GM23248 (cell line): Measurements from ENCODE around the gene CNGB1. TPM values are rescaled to one million over a fixed set of nuclear protein-coding genes. Genes with fewer than 3 reads are reported as not detected.
A peak's percentile ranks its signal among the peaks of the same experiment; 100 is the strongest.

Experiments
- DNase-seq: peaks from one replicate; pipeline ENCODE4 v3.0.0-alpha.2; 2015
- H2AFZ ChIP-seq: fragments of 200-600 bp; sonication (generic); 2 replicates; pipeline ENCODE4 v1.6.1; 2016; ENCODE audit warnings: antibody characterized with exemption
- H3F3A ChIP-seq: fragments of 200-600 bp; sonication (generic); 2 replicates; pipeline ENCODE4 v1.6.1; 2016; ENCODE audit warnings: mild to moderate bottlenecking, antibody characterized with exemption, mixed run types; ENCODE audit not compliant: insufficient read depth
- H3K27ac ChIP-seq: fragments of 200-600 bp; sonication (generic); 2 replicates; pipeline ENCODE4 v1.5.1; 2016; ENCODE audit warnings: mild to moderate bottlenecking
- H3K27me3 ChIP-seq: fragments of 200-600 bp; sonication (generic); replicated peaks from 2 replicates; pipeline ENCODE4 v1.6.1; 2016; ENCODE audit warnings: mild to moderate bottlenecking; ENCODE audit not compliant: insufficient read depth
- H3K36me3 ChIP-seq: fragments of 200-600 bp; sonication (generic); 2 replicates; pipeline ENCODE4 v1.6.1; 2016; ENCODE audit warnings: low read depth, mild to moderate bottlenecking
- H3K4me1 ChIP-seq: fragments of 200-600 bp; sonication (generic); 2 replicates; pipeline ENCODE4 v1.6.1; 2016; ENCODE audit warnings: mild to moderate bottlenecking; ENCODE audit not compliant: insufficient read depth
- H3K4me2 ChIP-seq: fragments of 200-600 bp; sonication (generic); one replicate; pipeline ENCODE4 v1.6.1; 2016; ENCODE audit warnings: mild to moderate bottlenecking; ENCODE audit not compliant: unreplicated experiment
- H3K4me3 ChIP-seq: fragments of 200-600 bp; sonication (generic); 2 replicates; pipeline ENCODE4 v1.5.1; 2016; ENCODE audit warnings: mild to moderate bottlenecking
- H3K79me2 ChIP-seq: fragments of 200-600 bp; sonication (generic); 2 replicates; pipeline ENCODE4 v1.6.1; 2016; ENCODE audit warnings: mild to moderate bottlenecking; ENCODE audit not compliant: insufficient read depth
- H3K9ac ChIP-seq: fragments of 200-600 bp; sonication (generic); 2 replicates; pipeline ENCODE4 v1.6.1; 2016; ENCODE audit warnings: mild to moderate bottlenecking
- H3K9me2 ChIP-seq: fragments of 200-600 bp; sonication (generic); 2 replicates; pipeline ENCODE4 v1.6.1; 2016; ENCODE audit warnings: mixed run types, mild to moderate bottlenecking, moderate library complexity; ENCODE audit not compliant: insufficient read depth
- H3K9me3 ChIP-seq: fragments of 200-600 bp; sonication (generic); one replicate; pipeline ENCODE4 v1.6.1; 2017; ENCODE audit warnings: low read depth
- H4K20me1 ChIP-seq: fragments of 200-600 bp; sonication (generic); 2 replicates; pipeline ENCODE4 v1.6.0; 2016; ENCODE audit not compliant: insufficient read depth
- EZH2 ChIP-seq: fragments of 200-600 bp; sonication (generic); IDR thresholded peaks from 2 replicates; pipeline ENCODE4 v1.6.1; 2018; ENCODE audit warnings: antibody characterized with exemption, mild to moderate bottlenecking; ENCODE audit not compliant: insufficient read depth, poor library complexity, severe bottlenecking
- EZH2phosphoT487 ChIP-seq: fragments of 200-600 bp; sonication (generic); IDR thresholded peaks from 2 replicates; pipeline ENCODE4 v1.6.1; 2018; ENCODE audit warnings: antibody characterized with exemption, moderate library complexity, mild to moderate bottlenecking, low read depth; ENCODE audit not compliant: insufficient read depth
- WGBS, 2 experiments: methylation state at CpG; one replicate each; pipeline ENCODE4 v1.1.6; 2015 to 2017; ENCODE audit warnings: low lambda C conversion rate in 2 of 2, low coverage in 1 of 2; ENCODE audit errors: missing lambda C conversion rate in 2 of 2; 5-methylcytosine and 5-hydroxymethylcytosine counted together
- in situ Hi-C: fragments of 300-500 bp; cut with MboI; formaldehyde crosslinking; loops from 2 replicates; pipeline ENCODE4 v1.15.0; 2020
- polyA plus RNA-seq: library from polyadenylated mRNA; unstranded; fragments of >200 nt; fragmentation: Nextera tagmentation; extraction: Ambion mirVana; gene quantifications from 2 replicates; pipeline ENCODE4 v1.2.1, GENCODE V29; 2016
- total RNA-seq: library from RNA; depleted of rRNA; stranded (reverse); fragments of >200 nt; shearing (Covaris generic); gene quantifications from 2 replicates; pipeline ENCODE4 v1.2.3, GENCODE V29; 2014

CNGB1 gene
- total and polyA plus RNA-seq, 2 experiments from 2014 or later = not detected

- Histone ChIP-seq H3K27ac (no peak overlapping the region), H3K4me3 (no peak overlapping the region), H3K27me3 (peaks cover 11% of the 10 kb centered on the region; the same call in 1 of the 2 replicates), H3K79me2 (no peaks in the 10 kb centered on the region), H3K36me3 (no peaks in the 10 kb centered on the region), H3K4me2 (peak overlapping the region; percentile 48), H3K9me2 (no peaks in the 10 kb centered on the region), H3K9ac (no peak overlapping the region), H3K9me3 (no peaks in the 10 kb centered on the region), H3F3A (no peaks in the 10 kb centered on the region), H2AFZ (peak overlapping the region; percentile 50), H4K20me1 (no peaks in the 10 kb centered on the region), H3K4me1 (peaks cover 6% of the 10 kb centered on the region; the same call in 1 of the 2 replicates)
- TF ChIP-seq EZH2phosphoT487 (no peak), EZH2 (no peak)
- DNase-seq = peak; percentile 51
- in situ Hi-C loops = no loop called here
- WGBS, 2 experiments = 19 to 25% methylated on average over 24 to 28 of the region's 28 CpGs
These were observed 64.3 kb downstream of the CNGB1 start for GRCh38 chr16:57906382-57907316.

GRCh38 chr16:57904101-57904500 lies 66.8 kb downstream of the CNGB1 start:
- no peak overlapping the region for H3K4me3 ChIP-seq
- H3F3A ChIP-seq = no peaks in the 10 kb centered on the region
- no peak overlapping the region for H3K4me2 ChIP-seq
- H4K20me1 ChIP-seq = no peaks in the 10 kb centered on the region
- H3K27ac ChIP-seq = no peak overlapping the region
- TF ChIP-seq EZH2 = no peak
- no peak for TF ChIP-seq EZH2phosphoT487
- WGBS, 2 experiments = 42 to 46% methylated on average over 8 of the region's 8 CpGs
- in situ Hi-C loops = loop anchor here (5.0 kb wide), 1 partner anchor 103 kb away; no protein-coding TSS in a partner anchor
- peaks cover 11% of the 10 kb centered on the region; the same call in 1 of the 2 replicates for H3K27me3 ChIP-seq
- no peaks in the 10 kb centered on the region for H3K9me2 ChIP-seq
- H3K4me1 ChIP-seq = peaks cover 6% of the 10 kb centered on the region; the same call in 1 of the 2 replicates
- no peaks in the 10 kb centered on the region for H3K36me3 ChIP-seq
- H3K79me2 ChIP-seq = no peaks in the 10 kb centered on the region
- peak overlapping the region; percentile 38; the same call in 1 of the 2 replicates for H2AFZ ChIP-seq
- no peaks in the 10 kb centered on the region for H3K9me3 ChIP-seq
- no peak for DNase-seq
- H3K9ac ChIP-seq = no peak overlapping the region

- DNase-seq = no peak
- Histone ChIP-seq H3K9me3 (no peaks in the 10 kb centered on the region), H4K20me1 (no peaks in the 10 kb centered on the region), H3K27ac (no peak overlapping the region), H3K79me2 (no peaks in the 10 kb centered on the region), H2AFZ (peak overlapping the region; percentile 38; the same call in 1 of the 2 replicates), H3F3A (no peaks in the 10 kb centered on the region), H3K4me2 (no peak overlapping the region), H3K9ac (no peak overlapping the region), H3K27me3 (peaks cover 11% of the 10 kb centered on the region; the same call in 1 of the 2 replicates), H3K4me3 (no peak overlapping the region), H3K4me1 (peaks cover 6% of the 10 kb centered on the region; the same call in 1 of the 2 replicates), H3K9me2 (no peaks in the 10 kb centered on the region), H3K36me3 (no peaks in the 10 kb centered on the region)
- WGBS, 2 experiments = 67 to 72% methylated on average over 17 to 18 of the region's 18 CpGs
- TF ChIP-seq EZH2phosphoT487 (no peak), EZH2 (no peak)
- in situ Hi-C loops = loop anchor here (5.0 kb wide), 1 partner anchor 104 kb away; no protein-coding TSS in a partner anchor
These were observed 67.3 kb downstream of the CNGB1 start for GRCh38 chr16:57903656-57904055.

GRCh38 chr16:57901480-57902069 lies 69.4 kb downstream of the CNGB1 start:
- 77 to 80% methylated on average over 12 of the region's 12 CpGs for WGBS, 2 experiments

More at GRCh38 chr16:57901480-57902069, 69.4 kb downstream of the CNGB1 start:
- Histone ChIP-seq H4K20me1 (no peaks in the 10 kb centered on the region), H3K79me2 (no peaks in the 10 kb centered on the region), H3K4me2 (no peak overlapping the region), H3K9me3 (no peaks in the 10 kb centered on the region), H3K9me2 (no peaks in the 10 kb centered on the region), H3F3A (no peaks in the 10 kb centered on the region), H3K27me3 (peaks cover 11% of the 10 kb centered on the region; the same call in 1 of the 2 replicates), H3K4me1 (peaks cover 1% of the 10 kb centered on the region; the same call in 1 of the 2 replicates), H2AFZ (no peak overlapping the region), H3K27ac (no peak overlapping the region), H3K36me3 (no peaks in the 10 kb centered on the region), H3K9ac (no peak overlapping the region), H3K4me3 (no peak overlapping the region)
- in situ Hi-C loops = loop anchor here (5.0 kb wide), 1 partner anchor 106 kb away; no protein-coding TSS in a partner anchor
- no peak for DNase-seq
- no peak for TF ChIP-seq EZH2phosphoT487
- TF ChIP-seq EZH2 = no peak
